ENCODE results near the gene GGN.

GGN gene

GRCh38 chr19:38385057-38385803, 2.6 kb downstream of the GGN start:
- TF ChIP-seq TAF1 (IDR thresholded peaks at IDR 0.05; ENCODE audit: low read depth) (no peak), CREB1 (IDR thresholded peaks at IDR 0.05; ENCODE audit: low read depth) (no peak)

DNA sequence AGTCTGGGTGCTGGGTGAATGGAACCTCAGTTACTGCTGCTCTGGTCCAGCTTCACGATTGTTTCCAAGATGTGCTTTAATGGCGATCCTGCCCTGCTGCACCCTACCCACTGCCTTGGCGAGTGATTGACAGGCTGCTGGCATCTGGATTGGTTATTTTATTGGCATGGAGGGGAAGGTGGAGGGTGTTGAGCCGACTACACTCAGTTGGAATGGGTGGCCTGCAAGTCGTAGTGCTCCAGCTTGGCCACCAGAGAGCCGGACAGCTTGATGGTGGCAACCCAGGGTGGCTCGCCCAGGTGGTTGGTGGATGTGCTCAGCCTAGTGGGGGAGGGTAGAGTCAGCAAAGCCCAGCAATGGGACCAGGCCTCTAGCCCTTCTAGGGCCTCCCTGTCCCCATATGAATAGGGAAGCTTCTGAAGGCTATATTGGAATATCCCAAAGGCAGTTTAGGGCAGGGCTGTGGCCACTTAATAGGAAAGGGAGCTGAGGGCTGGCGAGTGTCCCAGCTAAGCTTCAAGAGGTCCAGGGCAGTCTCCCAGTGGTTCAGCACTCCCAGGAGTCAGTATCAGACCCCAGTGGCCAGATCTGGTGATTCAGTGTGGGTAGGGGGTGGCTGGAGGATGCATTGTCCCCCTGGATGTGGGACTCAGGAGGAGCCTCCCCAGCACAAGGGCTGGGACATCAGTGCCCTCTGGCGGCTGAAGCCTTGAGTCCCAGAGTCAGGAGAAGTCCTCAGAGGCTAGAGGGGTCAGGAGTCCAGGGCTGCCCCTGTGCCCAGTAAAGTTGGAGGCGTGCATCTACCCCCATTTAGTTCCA, 3.4 kb downstream of the GGN start:
- no peak for TF ChIP-seq YY1 (IDR thresholded peaks at IDR 0.05; ENCODE audit: low read depth)
- no peak for TF ChIP-seq CEBPB (IDR thresholded peaks at IDR 0.05)
- TF ChIP-seq REST (IDR thresholded peaks at IDR 0.05; ENCODE audit: low read depth), result no peak
- no peak for TF ChIP-seq TCF12 (IDR thresholded peaks at IDR 0.05; ENCODE audit: low read depth)
- no peak for TF ChIP-seq FOXM1 (IDR thresholded peaks at IDR 0.05; ENCODE audit: borderline replicate concordance, low read depth)
- no peak for TF ChIP-seq RAD21 (IDR thresholded peaks at IDR 0.05; ENCODE audit: low read depth)
- TF ChIP-seq ZBTB7A (IDR thresholded peaks at IDR 0.05; ENCODE audit: low read depth), result no peak
- TF ChIP-seq CREB1 (IDR thresholded peaks at IDR 0.05; ENCODE audit: low read depth), result no peak
- no peak for TF ChIP-seq EGR1 (IDR thresholded peaks at IDR 0.05)
- TF ChIP-seq USF1 (IDR thresholded peaks at IDR 0.05), result no peak
- TF ChIP-seq NFIC (IDR thresholded peaks at IDR 0.05), result no peak
- no peak for TF ChIP-seq TAF1 (IDR thresholded peaks at IDR 0.05; ENCODE audit: low read depth)

DNA sequence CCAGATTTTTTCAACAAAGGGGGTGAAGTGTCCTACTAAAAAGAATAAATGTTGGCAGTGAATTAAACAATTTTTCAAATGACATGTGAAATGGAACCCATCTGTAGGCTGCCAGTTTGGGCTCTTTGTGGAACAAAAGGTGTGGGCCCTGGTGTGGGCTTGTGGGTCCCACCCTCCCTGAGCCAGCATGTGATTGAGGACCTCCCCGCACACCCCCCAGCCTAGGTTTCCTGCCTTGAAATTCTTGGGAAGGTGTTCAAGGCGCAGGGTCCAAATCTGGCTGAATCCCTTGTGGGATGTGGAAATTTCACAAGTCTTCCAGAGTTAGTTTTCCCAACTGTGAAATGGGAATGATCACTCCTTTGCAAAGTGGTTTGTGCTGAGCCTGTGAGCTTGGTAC, 4.1 kb downstream of the GGN start:
- TF ChIP-seq TAF1 (IDR thresholded peaks at IDR 0.05; ENCODE audit: low read depth) (no peak), NFIC (IDR thresholded peaks at IDR 0.05) (no peak), FOXM1 (IDR thresholded peaks at IDR 0.05; ENCODE audit: borderline replicate concordance, low read depth) (no peak), CREB1 (IDR thresholded peaks at IDR 0.05; ENCODE audit: low read depth) (no peak)

- no peak for TF ChIP-seq MAX (IDR thresholded peaks at IDR 0.05)
Observed at GRCh38 chr19:38383184-38383583, 4.7 kb downstream of the GGN start.

DNA sequence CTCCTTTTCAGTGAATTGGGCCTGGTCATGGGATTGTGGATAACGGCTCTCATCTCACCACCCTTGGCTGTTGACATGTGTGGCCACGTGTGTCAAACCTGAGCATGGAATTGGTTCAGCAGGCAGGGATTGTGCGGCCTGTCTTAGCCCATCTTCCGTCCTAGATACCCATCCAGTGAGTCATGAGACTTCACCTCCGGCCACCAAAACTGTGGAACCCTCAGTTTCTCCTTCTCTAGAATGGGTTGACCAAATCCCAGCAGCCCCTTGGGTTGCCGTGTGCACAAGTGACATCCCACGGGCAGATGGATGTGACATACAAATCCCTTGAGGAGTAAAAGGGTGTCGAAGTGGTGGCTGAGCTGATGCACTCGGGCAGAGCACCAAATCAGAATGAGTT, 6.7 kb downstream of the GGN start:
- TF ChIP-seq YY1 (IDR thresholded peaks at IDR 0.05; ENCODE audit: low read depth) (no peak), TEAD4 (IDR thresholded peaks at IDR 0.05) (no peak), EP300 (IDR thresholded peaks at IDR 0.05; ENCODE audit: borderline replicate concordance) (no peak), FOXM1 (IDR thresholded peaks at IDR 0.05; ENCODE audit: borderline replicate concordance, low read depth) (no peak), TAF1 (IDR thresholded peaks at IDR 0.05; ENCODE audit: low read depth) (no peak), USF1 (IDR thresholded peaks at IDR 0.05) (no peak), TCF12 (IDR thresholded peaks at IDR 0.05; ENCODE audit: low read depth) (no peak), MAX (IDR thresholded peaks at IDR 0.05) (no peak), CEBPB (IDR thresholded peaks at IDR 0.05) (no peak), EGR1 (IDR thresholded peaks at IDR 0.05) (no peak), REST (IDR thresholded peaks at IDR 0.05; ENCODE audit: low read depth) (no peak), ZBTB7A (IDR thresholded peaks at IDR 0.05; ENCODE audit: low read depth) (no peak), NFIC (IDR thresholded peaks at IDR 0.05) (no peak), CREB1 (IDR thresholded peaks at IDR 0.05; ENCODE audit: low read depth) (no peak), RAD21 (IDR thresholded peaks at IDR 0.05; ENCODE audit: low read depth) (no peak)

DNA sequence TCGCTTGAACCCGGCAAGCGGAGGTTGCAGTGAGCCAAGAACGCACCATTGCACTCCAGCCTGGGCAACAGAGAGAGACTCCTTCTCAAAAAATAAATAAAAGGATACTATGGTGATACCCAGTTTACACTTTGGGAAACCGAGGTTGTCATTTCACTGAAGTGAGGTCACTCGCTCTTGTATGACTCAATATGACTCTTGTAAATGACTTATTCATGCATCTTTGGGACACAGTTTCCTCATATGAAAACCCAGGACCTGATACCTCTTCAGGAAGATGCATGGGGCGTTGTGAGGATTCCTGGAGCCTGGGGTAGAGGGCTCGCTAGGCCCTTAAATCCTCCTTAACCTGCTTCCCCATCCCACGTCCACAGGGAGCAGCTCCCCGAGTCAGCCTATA, 9.0 kb downstream of the GGN start:
- TF ChIP-seq USF1 (IDR thresholded peaks at IDR 0.05), result no peak
- no peak for TF ChIP-seq MAX (IDR thresholded peaks at IDR 0.05)
- no peak for TF ChIP-seq EP300 (IDR thresholded peaks at IDR 0.05; ENCODE audit: borderline replicate concordance)
- TF ChIP-seq FOXM1 (IDR thresholded peaks at IDR 0.05; ENCODE audit: borderline replicate concordance, low read depth), result no peak
- TF ChIP-seq REST (IDR thresholded peaks at IDR 0.05; ENCODE audit: low read depth), result no peak
- TF ChIP-seq TCF12 (IDR thresholded peaks at IDR 0.05; ENCODE audit: low read depth), result no peak
- TF ChIP-seq RAD21 (IDR thresholded peaks at IDR 0.05; ENCODE audit: low read depth), result no peak
- TF ChIP-seq ZBTB7A (IDR thresholded peaks at IDR 0.05; ENCODE audit: low read depth), result no peak
- no peak for TF ChIP-seq TEAD4 (IDR thresholded peaks at IDR 0.05)
- no peak for TF ChIP-seq NFIC (IDR thresholded peaks at IDR 0.05)
- TF ChIP-seq CEBPB (IDR thresholded peaks at IDR 0.05), result no peak
- TF ChIP-seq TAF1 (IDR thresholded peaks at IDR 0.05; ENCODE audit: low read depth), result no peak
- no peak for TF ChIP-seq YY1 (IDR thresholded peaks at IDR 0.05; ENCODE audit: low read depth)
- TF ChIP-seq EGR1 (IDR thresholded peaks at IDR 0.05), result no peak
- TF ChIP-seq CREB1 (IDR thresholded peaks at IDR 0.05; ENCODE audit: low read depth), result no peak

Measured in Ishikawa (cell line).